Esophagus muscularis mucosa (tissue), 4 donors: ENCODE results near the gene UPF2. TPM values are rescaled to one million over a fixed set of nuclear protein-coding genes. Genes with fewer than 3 reads are reported as not detected.

Source experiments
- DNase-seq: peaks from one replicate; pipeline ENCODE4 v3.0.0-alpha.2; 2017; ENCODE audit errors: extremely low spot score
- H3K27ac ChIP-seq, 4 donors: fragments of 200-600 bp; sonication (generic); replicated peaks in 1 of 4; 1 replicate in 3 of 4; 2 replicates in 1 of 4; pipeline ENCODE4 v1.5.1; 2016 to 2019; ENCODE audit warnings: mild to moderate bottlenecking in 1 of 4
- H3K27me3 ChIP-seq, 4 donors: fragments of 200-600 bp; sonication (generic); one replicate each; pipeline versions ENCODE4 v1.5.1 to v1.6.0; 2016 to 2019
- H3K36me3 ChIP-seq, 4 donors: fragments of 200-600 bp; sonication (generic); one replicate each; pipeline ENCODE4 v1.5.1; 2016 to 2019
- H3K4me1 ChIP-seq, 4 donors: fragments of 200-600 bp; sonication (generic); one replicate each; pipeline ENCODE4 v1.5.1; 2016 to 2019
- H3K4me3 ChIP-seq, 4 donors: fragments of 200-600 bp; sonication (generic); 1 replicate in 2 of 4; 2 replicates in 2 of 4; pipeline ENCODE4 v1.5.1; 2016 to 2019; ENCODE audit warnings: mild to moderate bottlenecking in 4 of 4, moderate library complexity in 1 of 4
- H3K9me3 ChIP-seq, 4 donors: fragments of 200-600 bp; sonication (generic); 1 replicate in 3 of 4; 2 replicates in 1 of 4; pipeline ENCODE4 v1.5.1; 2016 to 2019
- EP300 ChIP-seq: sonication (generic); formaldehyde crosslinking; IDR thresholded peaks from one replicate; pipeline ENCODE4 v1.6.1; 2017; ENCODE audit warnings: antibody characterized with exemption
- POLR2A ChIP-seq: fragments of 450-650 bp; IDR thresholded peaks from one replicate; pipeline ENCODE4 v1.6.1; 2017; ENCODE audit warnings: antibody characterized with exemption, moderate library complexity, mild to moderate bottlenecking, low read depth
- POLR2AphosphoS5 ChIP-seq, 2 donors: sonication (generic); formaldehyde crosslinking; IDR thresholded peaks; one replicate each; pipeline ENCODE4 v1.6.1; 2017; ENCODE audit warnings: antibody characterized with exemption in 2 of 2
- WGBS: methylation state at CpG from one replicate; pipeline ENCODE4 v1.1.5; 2018; 5-methylcytosine and 5-hydroxymethylcytosine counted together
- intact Hi-C: fragments of 100-400 bp; cut with DNase I; formaldehyde crosslinking; loops from one replicate; pipeline ENCODE4 v1.15.1; 2023
- total RNA-seq, 4 donors: library from RNA; depleted of rRNA; stranded (reverse); fragments of >200 nt; gene quantifications; one replicate each; pipeline versions ENCODE4 v1.1.0 to v1.2.1, GENCODE V29; 2016
- TF ChIP-seq, protein P1 (sequence below), 3 experiments: fragments of 200-600 bp in 2 of 3; fragments of 450-650 bp in 1 of 3; sonication (generic) in 2 of 3; IDR thresholded peaks; one replicate each; pipeline ENCODE4 v1.5.1; 2017 to 2019; ENCODE audit warnings: antibody characterized with exemption in 3 of 3, mild to moderate bottlenecking in 2 of 3, moderate library complexity in 1 of 3

The UPF2 gene
- total RNA-seq, 4 donors from 2014 or later: 26.0 to 38.6 (median 28.0) TPM

GRCh38 chr10:12061124-12061523, 18.5 kb upstream of the UPF2 start:
- H3K4me1 ChIP-seq: no peaks in the 10 kb centered on the region
- TF ChIP-seq, protein P1, sequence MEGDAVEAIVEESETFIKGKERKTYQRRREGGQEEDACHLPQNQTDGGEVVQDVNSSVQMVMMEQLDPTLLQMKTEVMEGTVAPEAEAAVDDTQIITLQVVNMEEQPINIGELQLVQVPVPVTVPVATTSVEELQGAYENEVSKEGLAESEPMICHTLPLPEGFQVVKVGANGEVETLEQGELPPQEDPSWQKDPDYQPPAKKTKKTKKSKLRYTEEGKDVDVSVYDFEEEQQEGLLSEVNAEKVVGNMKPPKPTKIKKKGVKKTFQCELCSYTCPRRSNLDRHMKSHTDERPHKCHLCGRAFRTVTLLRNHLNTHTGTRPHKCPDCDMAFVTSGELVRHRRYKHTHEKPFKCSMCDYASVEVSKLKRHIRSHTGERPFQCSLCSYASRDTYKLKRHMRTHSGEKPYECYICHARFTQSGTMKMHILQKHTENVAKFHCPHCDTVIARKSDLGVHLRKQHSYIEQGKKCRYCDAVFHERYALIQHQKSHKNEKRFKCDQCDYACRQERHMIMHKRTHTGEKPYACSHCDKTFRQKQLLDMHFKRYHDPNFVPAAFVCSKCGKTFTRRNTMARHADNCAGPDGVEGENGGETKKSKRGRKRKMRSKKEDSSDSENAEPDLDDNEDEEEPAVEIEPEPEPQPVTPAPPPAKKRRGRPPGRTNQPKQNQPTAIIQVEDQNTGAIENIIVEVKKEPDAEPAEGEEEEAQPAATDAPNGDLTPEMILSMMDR (IDR thresholded peaks at IDR 0.05): no peak
- TF ChIP-seq POLR2A: no peak
- TF ChIP-seq EP300: no peak
- TF ChIP-seq POLR2AphosphoS5 (IDR thresholded peaks at IDR 0.05): no peak
- no peaks in the 10 kb centered on the region for H3K9me3 ChIP-seq
- intact Hi-C loops: no loop called here
- no peaks in the 10 kb centered on the region for H3K27me3 ChIP-seq
- no peak for DNase-seq
- no peak overlapping the region for H3K27ac ChIP-seq
- 86% methylated on average over 4 of the region's 4 CpGs for WGBS
- H3K36me3 ChIP-seq: no peaks in the 10 kb centered on the region
- H3K4me3 ChIP-seq: no peak overlapping the region

GRCh38 chr10:12056748-12057147, 14.1 kb upstream of the UPF2 start:
- Histone ChIP-seq H3K36me3 (no peaks in the 10 kb centered on the region), H3K27ac (no peak overlapping the region), H3K9me3 (no peaks in the 10 kb centered on the region), H3K4me3 (no peak overlapping the region), H3K27me3 (no peaks in the 10 kb centered on the region), H3K4me1 (peaks cover 0 to 5% (median 2%) of the 10 kb centered on the region in 4 donors)
- TF ChIP-seq EP300 (no peak), POLR2AphosphoS5 (IDR thresholded peaks at IDR 0.05) (no peak), POLR2A (no peak)
- TF ChIP-seq, protein P1 (IDR thresholded peaks at IDR 0.05): no peak
- 71% methylated on average over 4 of the region's 4 CpGs for WGBS
- no peak for DNase-seq
- intact Hi-C loops: no loop called here

GRCh38 chr10:12055732-12056131, 13.1 kb upstream of the UPF2 start:
- no peaks in the 10 kb centered on the region for H3K36me3 ChIP-seq
- H3K4me3 ChIP-seq: no peak overlapping the region
- H3K27me3 ChIP-seq: no peaks in the 10 kb centered on the region
- intact Hi-C loops: no loop called here
- 91% methylated on average over 5 of the region's 5 CpGs for WGBS
- H3K27ac ChIP-seq: no peak overlapping the region
- no peaks in the 10 kb centered on the region for H3K9me3 ChIP-seq
- TF ChIP-seq POLR2AphosphoS5 (IDR thresholded peaks at IDR 0.05) (no peak), POLR2A (no peak), EP300 (no peak)
- TF ChIP-seq, protein P1 (IDR thresholded peaks at IDR 0.05): no peak
- no peak for DNase-seq
- peaks cover 0 to 5% (median 2%) of the 10 kb centered on the region in 4 donors for H3K4me1 ChIP-seq

GRCh38 chr10:12051241-12051640, 8.6 kb upstream of the UPF2 start:
- Histone ChIP-seq H3K27ac (no peak overlapping the region), H3K4me3 (no peak overlapping the region), H3K4me1 (peaks cover 0 to 5% (median 2%) of the 10 kb centered on the region in 4 donors), H3K27me3 (peaks cover 0 to 10% (median 0%) of the 10 kb centered on the region in 4 donors), H3K36me3 (no peaks in the 10 kb centered on the region), H3K9me3 (no peaks in the 10 kb centered on the region)
- DNase-seq: no peak
- intact Hi-C loops: no loop called here
- no peak for TF ChIP-seq POLR2A
- TF ChIP-seq, protein P1 (IDR thresholded peaks at IDR 0.05): no peak
- no peak for TF ChIP-seq POLR2AphosphoS5 (IDR thresholded peaks at IDR 0.05)
- 68% methylated on average over 4 of the region's 4 CpGs for WGBS

DNA sequence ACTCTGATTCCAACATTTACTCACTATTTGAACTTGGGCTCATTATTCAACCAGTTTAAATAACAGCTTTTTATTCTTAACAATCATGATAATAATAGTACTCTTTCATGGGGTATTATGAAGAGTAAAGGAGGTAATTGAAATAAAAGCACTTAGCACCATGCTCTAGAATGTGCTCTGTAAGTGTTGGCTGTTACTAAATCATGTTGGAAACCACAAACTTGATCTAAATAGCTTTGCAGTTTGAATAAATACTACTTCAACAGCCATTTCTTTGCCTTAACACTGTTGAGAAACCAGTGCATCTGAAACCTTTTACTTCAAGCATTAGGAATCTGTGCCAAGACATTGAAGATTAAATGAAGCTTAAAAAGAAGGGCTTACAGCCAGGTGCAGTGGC, 7.9 kb upstream of the UPF2 start:
- H3K27ac ChIP-seq: no peak overlapping the region
- H3K4me3 ChIP-seq: no peak overlapping the region
- H3K9me3 ChIP-seq: no peaks in the 10 kb centered on the region
- intact Hi-C loops: no loop called here
- no peaks in the 10 kb centered on the region for H3K36me3 ChIP-seq
- H3K27me3 ChIP-seq: peaks cover 0 to 10% (median 0%) of the 10 kb centered on the region in 4 donors
- no peak for TF ChIP-seq POLR2AphosphoS5 (IDR thresholded peaks at IDR 0.05)
- TF ChIP-seq POLR2A: no peak
- no peak for TF ChIP-seq EP300
- TF ChIP-seq, protein P1 (IDR thresholded peaks at IDR 0.05): no peak
- DNase-seq: no peak
- H3K4me1 ChIP-seq: peaks cover 0 to 5% (median 2%) of the 10 kb centered on the region in 4 donors
